NCI-H1436 (cell line): ENCODE data around the gene SPHK2.

ENCODE experiments used
- DNase-seq: peaks from one replicate; lab custom pipeline; 2025; lab: John Stamatoyannopoulos, UW

The SPHK2 gene

GRCh38 chr19:48603850-48604249 is 15.5 kb upstream of the SPHK2 start:
- no peak for DNase-seq

GRCh38 chr19:48606463-48607358 is 12.6 kb upstream of the SPHK2 start, which contains the start of gene SPACA4:
Gene SPACA4 (plus strand): TSS chr19:48606742. CDS start chr19:48606979, 237 bp downstream.
- DNase-seq: no peak

GRCh38 chr19:48607359-48607755 is 11.9 kb upstream of the SPHK2 start:
- no peak for DNase-seq

- peak; percentile 91 for DNase-seq
Observed at GRCh38 chr19:48608798-48609263, 10.5 kb upstream of the SPHK2 start.

GRCh38 chr19:48609571-48610108 is 9.7 kb upstream of the SPHK2 start:
- DNase-seq: no peak

- DNase-seq: no peak
Observed at GRCh38 chr19:48611872-48612271, 7.4 kb upstream of the SPHK2 start.

- no peak for DNase-seq
Observed at GRCh38 chr19:48613024-48613851, 6.1 kb upstream of the SPHK2 start.

- DNase-seq: no peak
Observed at GRCh38 chr19:48613852-48614435, 5.4 kb upstream of the SPHK2 start.

GRCh38 chr19:48614436-48615230 is 4.7 kb upstream of the SPHK2 start, which contains the start of gene FAM83E:
Gene FAM83E (minus strand): TSS chr19:48615076. CDS start chr19:48613372, 1,704 bp downstream.
- DNase-seq: peak; percentile 53

GRCh38 chr19:48615231-48616040 is 3.9 kb upstream of the SPHK2 start:
- DNase-seq: no peak

- DNase-seq: no peak
Observed at GRCh38 chr19:48616041-48616436, 3.3 kb upstream of the SPHK2 start.

GRCh38 chr19:48616491-48617056 is 2.7 kb upstream of the SPHK2 start:
- DNase-seq: no peak

- no peak for DNase-seq
Observed at GRCh38 chr19:48617146-48617937, 2.0 kb upstream of the SPHK2 start.

- DNase-seq: no peak
Observed at GRCh38 chr19:48618278-48618915, 909 bp upstream of the SPHK2 start.

- no peak for DNase-seq
Observed at GRCh38 chr19:48619692-48620585, 633 bp downstream of the SPHK2 start.

GRCh38 chr19:48623556-48624066 is 4.3 kb downstream of the SPHK2 start:
- no peak for DNase-seq

GRCh38 chr19:48624067-48624594 is 4.8 kb downstream of the SPHK2 start:
- peak; percentile 100 for DNase-seq
